Fibroblast of villous mesenchyme (primary cell): ENCODE results near the gene GSTT2. TPM values are rescaled to one million over a fixed set of nuclear protein-coding genes. Genes with fewer than 3 reads are reported as not detected.

Source experiments
- DNase-seq: peaks from one replicate; pipeline ENCODE4 v3.0.0-alpha.2; 2010; ENCODE audit warnings: low read depth
- H3K4me3 ChIP-seq: 2 replicates; pipeline ENCODE4 v1.5.1; 2011; ENCODE audit warnings: low read depth, mild to moderate bottlenecking, low read length
- total RNA-seq: library from RNA; depleted of rRNA; stranded (reverse); fragments of >200 nt; gene quantifications from 2 replicates; pipeline ENCODE4 v1.2.3, GENCODE V29; 2012
- TF ChIP-seq, protein P1 (sequence below): IDR thresholded peaks from 2 replicates; pipeline ENCODE4 v1.5.1; 2012; ENCODE audit warnings: low read depth, mild to moderate bottlenecking, low read length; ENCODE audit not compliant: insufficient read depth

The GSTT2 gene
- total RNA-seq, 1 donor: not detected

- DNase-seq: peak; percentile 51
- no peak overlapping the region for H3K4me3 ChIP-seq
- TF ChIP-seq, protein P1, sequence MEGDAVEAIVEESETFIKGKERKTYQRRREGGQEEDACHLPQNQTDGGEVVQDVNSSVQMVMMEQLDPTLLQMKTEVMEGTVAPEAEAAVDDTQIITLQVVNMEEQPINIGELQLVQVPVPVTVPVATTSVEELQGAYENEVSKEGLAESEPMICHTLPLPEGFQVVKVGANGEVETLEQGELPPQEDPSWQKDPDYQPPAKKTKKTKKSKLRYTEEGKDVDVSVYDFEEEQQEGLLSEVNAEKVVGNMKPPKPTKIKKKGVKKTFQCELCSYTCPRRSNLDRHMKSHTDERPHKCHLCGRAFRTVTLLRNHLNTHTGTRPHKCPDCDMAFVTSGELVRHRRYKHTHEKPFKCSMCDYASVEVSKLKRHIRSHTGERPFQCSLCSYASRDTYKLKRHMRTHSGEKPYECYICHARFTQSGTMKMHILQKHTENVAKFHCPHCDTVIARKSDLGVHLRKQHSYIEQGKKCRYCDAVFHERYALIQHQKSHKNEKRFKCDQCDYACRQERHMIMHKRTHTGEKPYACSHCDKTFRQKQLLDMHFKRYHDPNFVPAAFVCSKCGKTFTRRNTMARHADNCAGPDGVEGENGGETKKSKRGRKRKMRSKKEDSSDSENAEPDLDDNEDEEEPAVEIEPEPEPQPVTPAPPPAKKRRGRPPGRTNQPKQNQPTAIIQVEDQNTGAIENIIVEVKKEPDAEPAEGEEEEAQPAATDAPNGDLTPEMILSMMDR: no peak
These were observed 22.9 kb downstream of the GSTT2 start for GRCh38 chr22:24002851-24003250.

GRCh38 chr22:24003887-24004286 is 24.0 kb downstream of the GSTT2 start:
- no peak overlapping the region for H3K4me3 ChIP-seq
- no peak for DNase-seq
- TF ChIP-seq, protein P1: no peak

DNA sequence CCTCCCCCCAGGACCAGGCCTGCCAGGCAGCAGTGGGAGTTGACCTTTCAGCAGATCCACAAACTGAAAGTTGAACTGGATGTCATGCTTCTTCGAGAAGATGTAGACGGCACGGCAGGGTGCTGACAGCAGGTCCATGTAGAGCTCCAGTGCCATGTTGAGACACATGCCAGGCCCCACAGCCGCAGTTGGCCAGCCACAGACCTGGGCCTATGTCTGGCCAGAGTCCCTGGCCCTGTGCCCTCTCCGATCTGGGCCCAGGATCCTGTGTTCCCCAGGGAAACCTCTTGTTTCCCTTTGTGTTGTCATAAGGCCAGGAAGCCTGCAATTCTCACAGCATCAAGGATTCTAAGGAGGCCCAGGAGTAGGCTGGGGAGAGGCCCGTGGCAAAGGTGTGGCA is 25.3 kb downstream of the GSTT2 start, which contains the start of gene GSTT4:
Gene GSTT4, minus strand, starts transcription at position 253 of the 400 bp plus-strand sequence. Its CDS starts 97 bp downstream, at position 156.
- TF ChIP-seq, protein P1: no peak
- DNase-seq: no peak
- H3K4me3 ChIP-seq: no peak within 1 kb of the TSS

GRCh38 chr22:24006207-24006913 is 26.4 kb downstream of the GSTT2 start:
- TF ChIP-seq, protein P1: no peak
- DNase-seq: no peak
- no peak overlapping the region for H3K4me3 ChIP-seq

- DNase-seq: no peak
- TF ChIP-seq, protein P1: no peak
- no peak overlapping the region for H3K4me3 ChIP-seq
These were observed 26.9 kb downstream of the GSTT2 start for GRCh38 chr22:24006914-24007214.

DNA sequence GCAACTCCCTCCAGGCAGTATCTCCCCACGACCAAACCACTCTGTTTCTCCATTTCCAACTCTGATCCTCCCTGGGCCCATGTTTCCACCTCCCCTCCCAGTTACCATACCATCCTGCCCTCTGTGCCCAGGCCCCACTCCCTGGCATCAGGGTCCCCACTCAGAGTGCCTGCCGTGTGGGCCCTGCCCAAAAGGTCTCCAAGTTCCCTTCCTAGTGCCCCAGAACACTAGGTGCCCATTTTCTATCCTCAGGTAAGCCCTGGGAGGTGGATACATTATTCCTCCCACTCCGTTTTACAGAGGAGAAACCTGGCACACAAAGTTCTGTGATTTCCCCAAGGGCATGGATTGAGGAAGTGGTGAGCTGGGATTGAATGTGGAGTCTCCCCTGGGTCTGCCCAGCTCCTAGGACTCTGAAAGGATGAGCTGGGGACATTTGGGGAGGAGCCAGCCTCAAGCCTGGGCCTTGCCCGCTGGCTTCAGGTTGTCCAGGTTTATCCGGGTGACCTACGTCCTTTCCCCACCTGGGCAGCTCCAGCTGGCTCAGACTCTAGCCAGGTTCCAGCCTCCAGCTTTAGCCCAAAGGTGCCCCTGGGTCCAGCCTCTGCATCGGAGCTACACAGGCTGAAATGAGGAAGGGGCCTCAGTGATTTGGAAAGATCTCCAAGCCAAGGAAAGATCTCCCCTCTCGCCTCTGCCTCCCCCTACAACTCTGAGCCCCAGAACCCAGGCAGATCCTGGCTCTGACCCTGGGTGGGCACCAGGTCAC is 27.5 kb downstream of the GSTT2 start:
- no peak overlapping the region for H3K4me3 ChIP-seq
- no peak for DNase-seq
- TF ChIP-seq, protein P1: no peak
